Retinal pigment epithelial cell (primary cell): ENCODE results near the gene WDR20.
"Not testable (repeated sequence)": the region's sequence is repeated elsewhere in the genome, so short reads cannot be mapped to it uniquely, and the experiment has no call there.

ENCODE experiments used
- DNase-seq: peaks from one replicate; pipeline ENCODE4 v3.0.0-alpha.2; 2010; ENCODE audit warnings: low read depth
- H3K4me3 ChIP-seq: 2 replicates; pipeline ENCODE4 v1.5.1; 2011; ENCODE audit warnings: mild to moderate bottlenecking, low read length, control low read depth, moderate library complexity
- CTCF ChIP-seq: conservative IDR thresholded peaks from 2 replicates; pipeline ENCODE4 v1.5.1; 2011; ENCODE audit warnings: low read depth, low read length, control low read depth, inconsistent platforms

The WDR20 gene

DNA sequence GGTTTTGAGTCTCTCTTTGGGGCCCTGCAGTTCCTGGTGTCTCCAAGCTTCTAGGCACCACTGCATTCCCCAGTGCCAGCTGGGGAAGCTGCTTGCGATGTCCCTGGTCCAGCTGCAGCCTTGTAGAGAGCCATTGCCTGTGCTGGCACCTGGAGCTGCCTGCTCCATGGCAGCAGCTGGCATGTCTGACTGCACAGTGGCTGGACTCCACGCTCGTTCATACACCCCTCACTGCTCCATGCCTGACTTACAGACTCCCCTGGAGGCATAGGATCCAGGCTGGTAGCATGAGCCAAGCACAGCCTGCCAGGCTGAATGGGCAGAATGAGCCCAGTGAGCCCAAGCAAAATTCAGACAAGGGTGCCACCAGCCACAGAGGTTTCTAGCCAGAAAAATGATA, 21.8 kb upstream of the WDR20 start:
- no peak overlapping the region for H3K4me3 ChIP-seq
- TF ChIP-seq CTCF, result no peak
- no peak for DNase-seq

DNA sequence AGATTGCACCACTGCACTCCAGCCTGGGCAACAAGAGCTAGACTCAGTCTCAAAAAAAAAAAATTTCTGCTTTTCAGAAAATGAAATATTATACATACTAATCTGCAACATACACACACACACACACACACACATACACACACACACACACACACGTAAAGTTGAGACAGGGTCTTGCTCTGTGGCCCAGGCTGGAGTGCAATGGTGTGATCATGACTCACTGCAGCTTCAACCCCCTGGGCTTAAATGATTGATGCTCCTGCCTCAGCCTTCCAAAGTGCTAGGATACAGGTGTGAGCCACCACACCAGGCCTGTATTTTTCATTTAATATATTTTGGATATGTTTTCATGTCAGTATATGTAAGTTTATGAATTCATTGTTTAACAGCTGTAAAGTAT, 18.8 kb upstream of the WDR20 start:
- no peak for DNase-seq
- TF ChIP-seq CTCF, result no peak
- no peak overlapping the region for H3K4me3 ChIP-seq

GRCh38 chr14:102121567-102121966, 18.1 kb upstream of the WDR20 start:
- TF ChIP-seq CTCF, result no peak
- DNase-seq, result no peak
- no peak overlapping the region for H3K4me3 ChIP-seq

DNA sequence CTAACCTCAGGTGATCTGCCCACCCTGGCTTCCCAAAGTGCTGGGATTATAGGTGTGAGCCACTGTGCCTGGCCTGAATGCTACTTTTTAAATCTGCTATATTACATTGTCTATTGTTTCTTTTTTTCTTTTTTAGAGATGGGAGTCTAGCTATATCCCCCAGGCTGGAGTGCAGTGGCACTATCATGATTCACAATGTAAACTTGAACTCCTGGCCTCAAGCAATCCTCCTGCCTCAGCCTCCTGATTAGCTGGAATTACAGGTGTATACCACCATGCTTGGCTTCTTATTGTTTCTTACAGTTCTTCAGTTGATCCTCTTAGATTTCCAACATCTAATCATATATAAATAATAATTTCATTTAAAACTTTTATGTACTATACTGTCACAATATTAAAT, 15.3 kb upstream of the WDR20 start:
- no peak overlapping the region for H3K4me3 ChIP-seq
- DNase-seq, result no peak
- no peak for TF ChIP-seq CTCF

- no peak for DNase-seq
- TF ChIP-seq CTCF, result no peak
- no peak overlapping the region for H3K4me3 ChIP-seq
These were observed 14.2 kb upstream of the WDR20 start for GRCh38 chr14:102125546-102125945.

DNA sequence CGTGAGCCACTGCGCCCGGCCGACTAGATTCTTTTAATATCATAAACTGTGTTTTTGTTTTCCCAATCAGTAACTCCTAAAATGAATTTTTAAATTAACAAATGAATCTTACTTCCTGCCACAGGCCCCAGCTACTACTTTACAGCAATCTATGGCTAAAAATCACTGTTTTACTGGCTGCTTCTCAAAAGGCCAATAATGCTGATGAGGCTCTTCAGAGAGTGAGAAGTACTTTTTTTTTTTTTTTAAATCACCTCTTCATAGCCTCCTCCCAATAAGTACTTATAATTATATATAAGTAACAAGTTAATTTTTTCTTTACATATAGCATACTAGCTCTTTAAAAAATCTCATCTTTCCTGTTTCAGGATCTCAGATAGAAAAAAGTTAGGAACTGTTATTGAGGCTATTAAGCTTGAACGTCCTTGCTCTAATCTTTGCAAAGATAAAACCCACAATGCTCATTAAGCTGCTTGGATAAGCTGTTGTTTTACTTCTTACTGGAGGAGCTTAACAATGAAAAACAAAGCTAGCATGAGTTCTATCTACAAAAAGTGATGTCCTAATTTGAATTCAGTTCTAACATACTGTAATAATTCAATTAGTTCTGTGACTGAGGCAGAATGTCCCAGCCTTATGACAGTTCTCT, 12.8 kb upstream of the WDR20 start:
- DNase-seq, result peak; percentile 9
- no peak for TF ChIP-seq CTCF

DNA sequence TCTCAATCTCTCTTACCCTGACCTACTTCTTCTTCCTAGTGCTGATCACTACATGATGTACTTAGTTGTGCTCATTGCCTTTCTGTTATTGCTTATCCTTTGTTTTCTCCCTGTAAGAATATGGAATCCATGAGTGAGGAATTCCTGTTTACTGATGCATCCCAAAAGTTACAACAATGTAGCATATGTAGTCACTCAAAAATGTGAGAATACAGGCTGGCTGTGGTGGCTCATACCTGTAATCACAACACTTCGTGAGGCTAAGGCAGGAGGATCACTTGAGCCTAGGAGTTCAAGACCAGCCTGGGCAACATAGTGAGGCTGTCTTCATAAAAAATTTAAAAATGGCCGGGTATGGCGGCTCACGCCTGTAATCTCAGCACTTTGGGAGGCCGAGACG, 8.0 kb upstream of the WDR20 start:
- DNase-seq, result no peak
- no peak overlapping the region for H3K4me3 ChIP-seq
- TF ChIP-seq CTCF, result no peak

More for the DNA sequence above, 12.8 kb upstream of the WDR20 start:
- no peak overlapping the region for H3K4me3 ChIP-seq

GRCh38 chr14:102134021-102134420, 5.7 kb upstream of the WDR20 start:
- not testable (repeated sequence) for DNase-seq

DNA sequence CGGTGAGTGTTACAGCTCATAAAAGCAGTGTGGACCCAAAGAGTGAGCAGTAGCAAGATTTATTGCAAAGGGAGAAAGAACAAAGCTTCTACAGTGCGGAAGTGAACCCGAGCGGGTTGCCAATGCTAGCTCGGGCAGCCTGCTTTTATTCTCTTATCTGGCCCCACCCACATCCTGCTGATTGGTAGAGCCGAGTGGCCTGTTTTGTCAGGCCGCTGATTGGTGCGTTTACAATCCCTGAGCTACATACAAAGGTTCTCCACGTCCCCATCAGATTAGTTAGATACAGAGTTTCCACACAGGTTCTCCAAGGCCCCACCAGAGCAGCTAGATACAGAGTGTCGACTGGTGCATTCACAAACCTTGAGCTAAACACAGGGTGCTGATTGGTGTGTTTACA, 5.0 kb upstream of the WDR20 start:
- not testable (repeated sequence) for DNase-seq, H3K4me3 ChIP-seq

More at GRCh38 chr14:102134021-102134420, 5.7 kb upstream of the WDR20 start:
- H3K4me3 ChIP-seq, result not testable (repeated sequence)

DNA sequence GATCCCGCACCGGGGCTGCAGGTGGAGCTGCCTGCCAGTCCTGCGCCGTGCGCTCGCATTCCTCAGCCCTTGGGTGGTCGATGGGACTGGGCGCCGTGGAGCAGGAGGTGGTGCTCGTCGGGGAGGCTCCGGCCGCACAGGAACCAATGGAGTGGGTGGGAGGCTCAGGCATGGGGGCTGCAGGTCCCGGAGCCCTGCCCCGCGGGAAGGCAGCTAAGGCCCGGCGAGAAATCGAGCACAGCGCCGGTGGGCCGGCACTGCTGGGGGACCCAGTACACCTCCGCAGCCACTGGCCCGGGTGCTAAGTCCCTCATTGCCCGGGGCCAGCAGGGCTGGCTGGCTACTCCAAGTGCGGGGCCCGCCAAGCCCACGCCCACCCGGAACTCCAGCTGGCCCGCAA, 4.2 kb upstream of the WDR20 start:
- not testable (repeated sequence) for DNase-seq

More for the DNA sequence above, 4.2 kb upstream of the WDR20 start:
- not testable (repeated sequence) for H3K4me3 ChIP-seq
